HG02623 (cell line): Measurements from ENCODE around the gene EFEMP1.
"Not testable (repeated sequence)": the region's sequence is repeated elsewhere in the genome, so short reads cannot be mapped to it uniquely, and the experiment has no call there.

Source experiments
- ATAC-seq: cut with Tn5 transposase; IDR thresholded peaks from one replicate; pipeline ENCODE4 v1.9.1; 2021; ENCODE audit warnings: moderate library complexity; ENCODE audit not compliant: unreplicated experiment

EFEMP1 gene

GRCh38 chr2:55837073-55837472 is 86.5 kb downstream of the EFEMP1 start:
- ATAC-seq, result no peak

DNA sequence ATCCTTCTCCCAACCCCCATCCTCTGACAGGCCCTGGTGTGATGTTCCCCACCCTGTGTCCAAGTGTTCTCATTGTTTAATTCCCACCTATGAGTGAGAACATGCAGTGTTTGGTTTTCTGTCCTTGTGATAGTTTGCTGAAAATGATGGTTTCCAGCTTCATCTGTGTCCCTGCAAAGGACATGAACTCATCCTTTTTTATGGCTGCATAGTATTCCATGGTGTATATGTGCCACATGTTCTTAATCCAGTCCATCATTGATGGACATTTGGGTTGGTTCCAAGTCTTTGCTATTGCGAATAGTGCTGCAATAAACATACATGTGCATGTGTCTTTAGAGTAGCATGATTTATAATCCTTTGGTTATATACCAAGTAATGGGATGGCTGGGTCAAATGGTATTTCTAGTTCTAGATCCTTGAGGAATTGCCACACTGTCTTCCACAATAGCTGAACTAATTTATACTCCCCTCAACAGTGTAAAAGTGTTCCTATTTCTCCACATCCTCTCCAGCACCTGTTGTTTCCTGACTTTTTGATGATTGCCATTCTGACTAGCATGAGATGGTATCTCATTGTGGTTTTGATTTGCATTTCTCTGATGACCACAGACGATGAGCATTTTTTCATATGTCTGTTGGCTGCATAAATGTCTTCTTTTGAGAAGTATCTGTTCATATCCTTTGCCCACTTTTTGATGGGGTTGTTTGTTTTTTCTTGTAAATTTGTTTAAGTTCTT is 91.7 kb downstream of the EFEMP1 start:
- ATAC-seq, result not testable (repeated sequence)

DNA sequence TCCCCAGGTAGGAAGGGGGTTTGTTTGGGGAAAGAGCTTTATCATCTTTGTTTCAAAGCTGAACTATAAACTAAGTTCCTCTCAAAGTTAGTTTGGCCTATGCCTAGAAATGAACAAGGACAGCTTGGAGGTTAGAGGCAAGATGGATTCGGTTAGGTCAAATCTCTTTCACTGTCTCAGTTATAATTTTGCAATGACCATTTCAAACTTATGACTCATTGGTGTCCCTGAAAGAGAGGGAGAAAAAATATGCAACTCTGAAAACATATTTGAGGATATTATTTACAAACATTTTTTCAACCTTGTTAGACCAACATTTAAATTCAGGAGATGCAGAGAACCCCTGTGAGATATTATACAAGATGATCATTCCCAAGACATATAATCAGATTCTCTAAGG is 95.7 kb downstream of the EFEMP1 start:
- ATAC-seq, result no peak

- not testable (repeated sequence) for ATAC-seq
Measured at GRCh38 chr2:55827428-55827827, 96.2 kb downstream of the EFEMP1 start.

- no peak for ATAC-seq
Measured at GRCh38 chr2:55826246-55826645, 97.3 kb downstream of the EFEMP1 start.

- no peak for ATAC-seq
Measured at GRCh38 chr2:55824551-55825096, 99.0 kb downstream of the EFEMP1 start.
